IPS DF 4.7 (cell line): Measurements from ENCODE around the gene ABCC1.
"Not testable (repeated sequence)": the region's sequence is repeated elsewhere in the genome, so short reads cannot be mapped to it uniquely, and the experiment has no call there.

Experiments
- DNase-seq: peaks from one replicate; pipeline ENCODE4 v3.0.0-alpha.2; 2013; ENCODE audit warnings: low spot score; ENCODE audit errors: extremely low read depth

The ABCC1 gene

GRCh38 chr16:15966836-15967546 is 17.6 kb downstream of the ABCC1 start:
- DNase-seq, result no peak

GRCh38 chr16:15967655-15968315 is 18.4 kb downstream of the ABCC1 start:
- DNase-seq, result no peak

DNA sequence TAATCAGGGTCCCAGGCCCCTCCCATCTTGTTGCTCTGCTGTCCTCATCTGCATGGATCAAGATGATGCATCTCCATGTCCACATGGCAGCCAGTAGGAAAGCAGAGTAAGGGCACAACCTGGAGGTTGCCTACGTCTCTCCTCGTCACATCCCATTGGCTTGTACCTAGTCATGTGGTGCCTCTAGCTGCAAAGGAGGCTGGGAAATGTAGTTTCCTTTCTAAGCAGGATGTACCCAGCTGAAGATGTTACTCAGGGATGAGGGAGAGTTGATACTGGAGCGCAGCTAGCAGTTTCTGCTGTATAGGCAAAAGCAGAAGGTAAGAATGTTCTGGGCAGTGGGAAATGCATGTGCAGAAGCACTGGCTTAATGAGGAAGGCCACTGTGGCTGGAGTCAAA is 20.8 kb downstream of the ABCC1 start:
- peak; percentile 87 for DNase-seq

- peak; percentile 90 for DNase-seq
Observed at GRCh38 chr16:15970743-15971439, 21.5 kb downstream of the ABCC1 start.

- no peak for DNase-seq
Observed at GRCh38 chr16:15971440-15971815, 22.0 kb downstream of the ABCC1 start.

DNA sequence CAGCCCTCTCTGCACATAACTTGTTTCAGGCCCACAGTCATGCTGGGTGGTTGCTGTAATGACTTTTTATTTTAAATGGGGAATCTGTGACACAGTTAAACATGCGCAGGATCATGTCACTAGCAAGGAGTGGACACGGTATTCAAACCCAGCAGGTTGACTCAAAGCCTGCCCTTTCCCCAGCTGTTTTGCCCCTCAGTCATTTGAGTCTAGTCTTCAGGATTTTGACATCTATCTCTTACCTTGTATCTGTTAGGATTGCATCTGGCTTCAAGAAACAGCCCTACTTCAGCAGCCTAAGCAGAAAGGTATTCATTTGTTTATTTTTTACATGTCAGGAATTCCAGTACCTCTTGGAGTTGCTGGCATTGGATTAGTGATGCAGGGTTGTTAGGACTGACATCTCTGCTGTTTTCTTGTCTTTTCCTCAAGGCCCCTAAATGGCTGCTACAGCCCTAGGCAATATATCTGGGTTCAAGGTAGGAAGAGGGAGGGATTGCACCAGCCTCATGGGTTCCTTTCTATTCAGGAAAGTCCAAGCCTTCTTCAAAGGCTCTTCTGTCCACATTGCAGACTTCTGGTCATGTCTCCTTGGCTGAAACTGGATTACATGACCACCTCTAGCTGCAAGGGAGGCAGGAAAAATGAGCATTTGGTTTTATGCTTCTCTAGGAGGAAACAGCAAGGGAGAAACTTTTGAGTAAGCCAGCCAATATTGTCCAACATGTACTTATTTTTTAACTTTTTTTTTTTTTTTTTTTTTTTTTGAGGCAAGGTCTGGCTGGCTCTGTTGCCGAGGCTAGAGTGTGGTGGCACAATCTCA is 22.8 kb downstream of the ABCC1 start:
- no peak for DNase-seq

GRCh38 chr16:15973421-15973820 is 24.0 kb downstream of the ABCC1 start:
- no peak for DNase-seq

GRCh38 chr16:15974057-15974456 is 24.6 kb downstream of the ABCC1 start:
- DNase-seq, result no peak

- no peak for DNase-seq
Observed at GRCh38 chr16:15975172-15975571, 25.8 kb downstream of the ABCC1 start.

DNA sequence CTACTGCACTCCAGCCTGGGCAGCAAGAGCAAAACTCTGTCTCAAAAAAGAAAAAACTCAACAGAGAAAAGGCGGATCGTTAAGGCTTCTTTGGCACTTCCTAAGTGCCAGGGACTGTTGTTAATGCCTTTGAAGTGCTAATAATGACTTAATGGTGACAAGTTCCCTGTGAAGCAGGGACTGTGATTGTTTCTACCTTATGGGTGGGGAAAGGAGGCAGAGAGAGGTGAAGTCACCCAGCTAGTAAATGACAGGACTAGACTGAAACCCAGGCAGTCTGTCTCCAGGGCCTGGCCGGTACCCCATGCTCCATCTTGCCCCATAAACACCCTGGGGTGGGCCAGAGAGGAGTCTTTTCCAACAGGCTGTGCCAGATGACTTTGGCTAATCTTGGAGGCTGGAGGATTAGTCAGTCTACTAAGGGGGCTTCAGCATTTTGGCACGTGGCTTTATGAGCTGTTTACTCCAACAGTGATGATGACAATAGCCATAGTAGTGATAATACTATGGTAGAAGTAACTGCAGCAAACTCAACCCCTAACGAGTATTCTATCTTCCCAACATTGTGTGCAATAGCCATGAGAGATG is 26.9 kb downstream of the ABCC1 start:
- no peak for DNase-seq

GRCh38 chr16:15976929-15977637 is 27.7 kb downstream of the ABCC1 start:
- no peak for DNase-seq

DNA sequence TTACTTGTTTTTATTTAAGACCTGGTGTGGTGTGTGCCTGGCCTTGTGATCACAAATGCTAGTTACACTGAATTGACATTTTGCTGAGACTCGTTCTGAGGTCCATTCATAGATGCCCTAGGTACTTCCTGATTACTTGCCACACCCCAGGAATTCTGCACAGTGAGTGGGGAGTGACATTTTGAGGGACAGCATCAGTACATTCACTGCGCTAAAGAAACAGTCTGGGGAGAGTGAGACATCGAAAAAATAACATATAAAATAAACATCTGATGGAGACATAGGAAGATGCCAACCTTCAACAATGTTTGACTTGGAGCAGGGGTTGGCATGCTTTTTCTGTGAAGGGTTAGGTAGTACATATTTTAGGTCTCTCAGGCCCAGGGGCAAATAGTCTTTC is 30.4 kb downstream of the ABCC1 start:
- no peak for DNase-seq

GRCh38 chr16:15980329-15980728 is 30.9 kb downstream of the ABCC1 start:
- no peak for DNase-seq

DNA sequence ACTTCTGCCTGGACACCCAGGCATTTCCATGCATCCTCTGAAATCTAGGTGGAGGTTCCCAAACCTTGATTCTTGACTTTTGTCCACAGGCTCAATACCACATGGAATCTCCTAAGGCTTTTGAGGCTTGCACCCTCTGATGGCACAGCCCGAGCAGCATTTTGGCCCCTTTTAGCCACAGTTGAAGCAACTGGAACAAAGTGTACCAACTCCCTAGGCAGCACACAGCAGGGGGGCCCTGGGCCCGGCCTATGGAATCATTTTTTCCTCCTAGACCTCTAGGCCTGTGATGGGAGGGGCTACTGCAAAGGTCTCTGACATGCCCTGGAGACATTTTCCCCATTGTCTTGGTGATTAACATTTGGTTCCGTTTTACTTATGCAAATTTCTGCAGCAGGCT is 32.0 kb downstream of the ABCC1 start:
- DNase-seq, result no peak

GRCh38 chr16:15982194-15982915 is 32.9 kb downstream of the ABCC1 start:
- not testable (repeated sequence) for DNase-seq

- DNase-seq, result no peak
Observed at GRCh38 chr16:15983898-15984297, 34.5 kb downstream of the ABCC1 start.

GRCh38 chr16:15985144-15985543 is 35.7 kb downstream of the ABCC1 start:
- DNase-seq, result no peak

GRCh38 chr16:15986261-15986660 is 36.8 kb downstream of the ABCC1 start:
- DNase-seq, result no peak

GRCh38 chr16:15988268-15989013 is 39.0 kb downstream of the ABCC1 start:
- DNase-seq, result no peak
